Right lobe of liver (tissue), 6 donors: Measurements from ENCODE around the gene IP6K3. TPM values are rescaled to one million over a fixed set of nuclear protein-coding genes. Genes with fewer than 3 reads are reported as not detected.

Experiments
- ATAC-seq, 4 donors: fragments of 200-7000 bp; cut with Tn5 transposase; one replicate each; pipeline ENCODE4 v1.9.1; 2020; ENCODE audit warnings: mild to moderate bottlenecking in 4 of 4, moderate library complexity in 4 of 4
- DNase-seq, 3 donors: peaks; one replicate each; pipeline ENCODE4 v3.0.0-alpha.2; 2020
- H3K27ac ChIP-seq, 3 donors: fragments of 200-600 bp; one replicate each; pipeline ENCODE4 v1.8.0; 2022
- H3K27me3 ChIP-seq, 2 donors: fragments of 200-600 bp; one replicate each; pipeline ENCODE4 v1.8.0; 2022
- H3K36me3 ChIP-seq, 4 donors: fragments of 200-600 bp; sonication (generic) in 1 of 4; one replicate each; pipeline versions ENCODE4 v1.5.1 to v1.8.0; 2017 to 2022; ENCODE audit warnings: control low read depth in 1 of 4
- H3K4me1 ChIP-seq, 4 donors: fragments of 200-600 bp; sonication (generic) in 1 of 4; one replicate each; pipeline versions ENCODE4 v1.5.1 to v1.8.0; 2017 to 2022; ENCODE audit warnings: control low read depth in 1 of 4
- H3K4me3 ChIP-seq, 3 donors: fragments of 200-600 bp; one replicate each; pipeline ENCODE4 v1.8.0; 2022
- H3K9me3 ChIP-seq, 4 donors: fragments of 200-600 bp; sonication (generic) in 1 of 4; one replicate each; pipeline versions ENCODE4 v1.5.1 to v1.8.0; 2017 to 2022; ENCODE audit warnings: control low read depth in 1 of 4
- POLR2A ChIP-seq: fragments of 450-650 bp; IDR thresholded peaks from one replicate; pipeline ENCODE4 v1.6.1; 2017; ENCODE audit warnings: antibody characterized with exemption, mild to moderate bottlenecking
- WGBS: methylation state at CpG from one replicate; pipeline ENCODE4 v1.1.6; 2018; ENCODE audit warnings: low coverage, low lambda C conversion rate; ENCODE audit not compliant: insufficient coverage; ENCODE audit errors: missing lambda C conversion rate; 5-methylcytosine and 5-hydroxymethylcytosine counted together
- intact Hi-C, 2 donors: fragments of 100-400 bp; cut with DNase I; formaldehyde crosslinking; loops; one replicate each; pipeline versions ENCODE4 v1.11.2 to v1.14.1; 2022
- total RNA-seq, 6 experiments: library from RNA; depleted of rRNA in 2 of 6; stranded (reverse); fragments of >200 nt in 2 of 6; fragmentation: NEBNext Ultra II Directional in 3 of 6; extraction: Animal tissue kit (Norgen Biotek cat#: 25700) in 3 of 6; gene quantifications; one replicate each; pipeline versions ENCODE4 v1.1.0 to v1.2.4, GENCODE V29; 2016 to 2023
- TF ChIP-seq, protein P1 (sequence below), 4 donors: fragments of 200-600 bp in 3 of 4; fragments of 450-650 bp in 1 of 4; IDR thresholded peaks; one replicate each; pipeline versions ENCODE4 v1.5.1 to v1.8.0; 2016 to 2022; ENCODE audit warnings: antibody characterized with exemption in 4 of 4, mild to moderate bottlenecking in 2 of 4
- donor health status: DM: no; HTN: yes; CAD: no.
- donor health status: DM: no; HTN: no; CAD: no.
- donor health status: DM: no; HTN: no; CAD: no.
- donor health status: DM: no; HTN: yes; CAD: no.
- donor health status: DM: no; HTN: yes; CAD: no.

Gene IP6K3
- total RNA-seq, 6 experiments from 2014 or later: 4.8 to 28.0 (median 9.7) TPM

DNA sequence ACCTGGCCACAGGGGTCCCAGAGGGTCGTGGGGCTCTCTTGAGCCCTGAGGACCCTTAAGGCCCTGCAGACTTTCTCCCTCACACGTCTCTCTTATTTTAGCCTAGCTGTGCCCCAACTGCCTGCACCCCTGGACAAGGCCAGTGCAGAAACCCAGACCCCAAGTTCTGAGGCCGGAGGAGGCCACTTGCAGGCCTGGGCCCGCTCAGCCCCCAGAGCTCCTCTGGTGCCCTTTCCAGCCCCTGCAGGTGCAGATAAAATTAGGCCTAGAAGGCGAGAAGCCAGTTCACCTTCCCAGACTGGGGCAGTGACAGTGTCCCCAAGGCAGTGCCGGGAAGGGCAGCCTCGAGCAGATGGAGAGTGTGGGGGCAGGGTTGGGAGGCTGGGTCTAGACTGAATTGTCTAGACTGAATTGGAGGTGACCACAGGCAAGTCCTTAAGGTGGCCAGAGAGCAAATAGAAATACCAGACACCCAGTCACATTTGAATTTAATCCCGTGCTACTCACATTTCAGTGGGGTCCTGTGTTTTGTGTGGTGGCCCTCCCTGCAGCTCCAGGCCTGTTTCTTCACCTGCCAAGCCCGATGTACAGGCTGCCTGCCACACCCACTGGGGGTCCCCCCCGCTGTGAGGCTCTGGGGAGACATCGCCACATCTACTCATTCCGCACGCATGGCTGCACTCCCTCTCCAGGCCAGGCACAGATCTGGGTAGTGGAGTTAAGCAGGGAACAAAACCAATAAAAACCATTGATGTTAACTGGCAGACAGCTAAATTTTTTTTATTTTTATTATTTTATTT, 8.6 kb upstream of the IP6K3 start:
- Histone ChIP-seq H3K9me3 (no peaks in the 10 kb centered on the region), H3K27ac (no peak overlapping the region), H3K27me3 (no peaks in the 10 kb centered on the region), H3K36me3 (no peaks in the 10 kb centered on the region), H3K4me1 (peaks cover 0 to 33% (median 4%) of the 10 kb centered on the region in 4 donors), H3K4me3 (no peak overlapping the region)
- DNase-seq: no peak
- no peak for ATAC-seq
- WGBS: 80% methylated on average over 7 of the region's 13 CpGs
- intact Hi-C loops: no loop called here
- TF ChIP-seq POLR2A: no peak
- TF ChIP-seq, protein P1, sequence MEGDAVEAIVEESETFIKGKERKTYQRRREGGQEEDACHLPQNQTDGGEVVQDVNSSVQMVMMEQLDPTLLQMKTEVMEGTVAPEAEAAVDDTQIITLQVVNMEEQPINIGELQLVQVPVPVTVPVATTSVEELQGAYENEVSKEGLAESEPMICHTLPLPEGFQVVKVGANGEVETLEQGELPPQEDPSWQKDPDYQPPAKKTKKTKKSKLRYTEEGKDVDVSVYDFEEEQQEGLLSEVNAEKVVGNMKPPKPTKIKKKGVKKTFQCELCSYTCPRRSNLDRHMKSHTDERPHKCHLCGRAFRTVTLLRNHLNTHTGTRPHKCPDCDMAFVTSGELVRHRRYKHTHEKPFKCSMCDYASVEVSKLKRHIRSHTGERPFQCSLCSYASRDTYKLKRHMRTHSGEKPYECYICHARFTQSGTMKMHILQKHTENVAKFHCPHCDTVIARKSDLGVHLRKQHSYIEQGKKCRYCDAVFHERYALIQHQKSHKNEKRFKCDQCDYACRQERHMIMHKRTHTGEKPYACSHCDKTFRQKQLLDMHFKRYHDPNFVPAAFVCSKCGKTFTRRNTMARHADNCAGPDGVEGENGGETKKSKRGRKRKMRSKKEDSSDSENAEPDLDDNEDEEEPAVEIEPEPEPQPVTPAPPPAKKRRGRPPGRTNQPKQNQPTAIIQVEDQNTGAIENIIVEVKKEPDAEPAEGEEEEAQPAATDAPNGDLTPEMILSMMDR (IDR thresholded peaks at IDR 0.05): no peak

DNA sequence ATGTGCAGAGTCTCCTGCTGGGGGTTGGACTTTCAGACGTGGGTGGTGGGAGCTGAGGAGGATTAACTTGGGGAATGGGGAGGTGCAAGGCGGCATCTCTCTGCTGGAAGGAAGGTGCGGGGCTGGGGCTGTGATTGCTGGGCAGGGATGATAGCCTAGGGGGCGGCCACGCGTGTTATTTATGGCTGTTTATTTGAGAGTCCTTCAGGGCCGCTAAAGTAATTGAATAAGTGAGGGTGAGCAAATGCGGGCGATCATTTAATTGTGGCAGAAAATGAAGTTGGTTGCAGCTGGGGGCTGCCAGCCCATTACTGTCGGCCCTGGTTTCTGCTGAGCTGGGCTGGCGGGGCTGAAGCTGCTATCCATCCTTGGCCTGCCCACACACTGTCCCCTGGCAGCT, 7.5 kb upstream of the IP6K3 start:
- no peak overlapping the region for H3K4me3 ChIP-seq
- H3K9me3 ChIP-seq: no peaks in the 10 kb centered on the region
- intact Hi-C loops: no loop called here
- TF ChIP-seq POLR2A: no peak
- TF ChIP-seq, protein P1 (IDR thresholded peaks at IDR 0.05): no peak
- 78% methylated on average over 8 of the region's 11 CpGs for WGBS
- H3K4me1 ChIP-seq: peaks cover 0 to 29% (median 4%) of the 10 kb centered on the region in 4 donors
- H3K27ac ChIP-seq: no peak overlapping the region
- no peak for ATAC-seq
- H3K36me3 ChIP-seq: no peaks in the 10 kb centered on the region
- H3K27me3 ChIP-seq: no peaks in the 10 kb centered on the region
- no peak for DNase-seq

DNA sequence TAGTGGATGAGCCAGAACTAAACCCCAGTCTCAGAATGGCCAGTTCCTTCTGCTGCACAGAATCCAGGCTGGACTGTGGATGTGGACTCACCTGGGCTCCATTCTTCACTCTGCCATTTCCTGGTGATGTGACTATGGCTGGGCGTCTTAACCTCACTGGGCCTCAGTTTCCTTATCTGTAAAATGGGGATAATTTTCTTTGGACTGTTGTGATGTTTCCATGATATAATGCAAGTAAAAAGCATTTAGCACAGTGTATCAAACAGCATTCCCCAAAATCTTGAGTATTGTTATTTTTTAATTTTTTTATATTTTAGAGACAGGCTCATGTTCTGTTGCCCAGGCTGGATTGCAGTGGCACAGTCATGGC, 5.9 kb upstream of the IP6K3 start:
- H3K27ac ChIP-seq: no peak overlapping the region
- no peaks in the 10 kb centered on the region for H3K9me3 ChIP-seq
- ATAC-seq (no peak), DNase-seq (no peak)
- H3K36me3 ChIP-seq: no peaks in the 10 kb centered on the region
- intact Hi-C loops: no loop called here
- WGBS: 80% methylated on average over 1 of the region's 1 CpG
- H3K4me3 ChIP-seq: no peak overlapping the region
- peaks cover 0 to 17% (median 4%) of the 10 kb centered on the region in 4 donors for H3K4me1 ChIP-seq
- no peaks in the 10 kb centered on the region for H3K27me3 ChIP-seq
- TF ChIP-seq POLR2A: no peak
- TF ChIP-seq, protein P1 (IDR thresholded peaks at IDR 0.05): no peak

DNA sequence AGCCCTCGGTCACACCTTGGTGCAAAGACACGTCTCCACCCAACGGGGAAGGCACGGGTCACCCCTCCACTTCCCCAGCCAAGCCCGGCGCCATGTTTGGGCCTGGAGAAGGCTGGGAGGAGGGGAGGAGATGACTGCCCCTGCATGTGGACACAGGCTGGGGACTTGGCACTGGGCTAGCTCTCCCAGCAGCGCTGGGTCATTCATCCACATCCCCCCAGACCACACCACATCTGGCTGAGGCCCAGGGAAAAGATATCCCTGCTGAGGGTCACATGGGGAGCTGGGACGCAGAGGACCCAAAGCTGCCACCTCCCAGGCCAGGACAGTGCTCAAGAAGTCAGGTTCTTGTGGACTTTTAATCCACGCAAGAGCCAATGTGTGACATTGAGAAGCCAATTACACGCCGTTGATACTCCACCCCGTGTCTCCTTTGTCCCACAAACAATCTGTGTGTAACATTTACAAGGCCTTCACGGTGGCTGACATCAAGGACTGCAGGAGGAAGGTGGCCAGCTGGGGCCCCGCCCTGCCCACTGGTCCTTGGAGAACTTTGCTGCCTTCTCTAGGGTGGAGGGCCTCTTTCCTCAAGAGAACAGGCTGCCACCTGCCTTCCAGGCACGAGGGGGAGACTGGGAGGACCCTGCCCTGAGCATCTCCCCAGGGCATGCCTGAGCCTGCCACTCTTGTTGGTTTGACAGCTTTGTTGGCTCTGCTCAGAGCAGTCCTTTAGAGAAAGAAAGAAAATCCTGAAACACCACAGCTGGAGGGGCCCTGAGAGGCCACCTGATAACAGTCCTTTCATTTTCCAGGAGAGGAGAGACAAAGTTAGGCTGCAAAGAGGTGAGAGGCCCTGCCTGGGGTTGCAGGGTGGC, 5.3 kb upstream of the IP6K3 start:
- Histone ChIP-seq H3K27ac (no peak overlapping the region), H3K27me3 (no peaks in the 10 kb centered on the region), H3K36me3 (no peaks in the 10 kb centered on the region), H3K9me3 (no peaks in the 10 kb centered on the region), H3K4me3 (no peak overlapping the region), H3K4me1 (peaks cover 0 to 17% (median 4%) of the 10 kb centered on the region in 4 donors)
- no peak for TF ChIP-seq POLR2A
- TF ChIP-seq, protein P1 (IDR thresholded peaks at IDR 0.05): no peak
- ATAC-seq: no peak
- DNase-seq: no peak
- intact Hi-C loops: no loop called here
- WGBS: 90% methylated on average over 2 of the region's 15 CpGs
